Stimulated activated CD4-positive, alpha-beta T cell treated with anti-CD3 and anti-CD28 coated beads, Interleukin-1b, Interleukin-23, amount 100 ng/mL, for 24 hours (primary cell): Measurements from ENCODE around the gene PROC.
"Not testable (repeated sequence)": the region's sequence is repeated elsewhere in the genome, so short reads cannot be mapped to it uniquely, and the experiment has no call there.

Source experiments
- DNase-seq, 4 experiments: peaks; one replicate each; pipeline ENCODE4 v3.0.0-alpha.2; 2020; ENCODE audit warnings: low read depth in 4 of 4, low spot score in 1 of 4

PROC gene

GRCh38 chr2:127394492-127394891 is 23.7 kb upstream of the PROC start:
- DNase-seq, result no peak

- DNase-seq, result no peak
Measured at GRCh38 chr2:127397568-127398238, 20.5 kb upstream of the PROC start.

- DNase-seq, result no peak
Measured at GRCh38 chr2:127398239-127398590, 20.0 kb upstream of the PROC start.

GRCh38 chr2:127400533-127400896 is 17.7 kb upstream of the PROC start:
- DNase-seq, result no peak

GRCh38 chr2:127400897-127401756 is 17.1 kb upstream of the PROC start:
- no peak for DNase-seq

GRCh38 chr2:127401757-127402695 is 16.2 kb upstream of the PROC start:
- DNase-seq, result no peak

- DNase-seq, result no peak
Measured at GRCh38 chr2:127403460-127403859, 14.8 kb upstream of the PROC start.

GRCh38 chr2:127404466-127405254 is 13.6 kb upstream of the PROC start:
- no peak for DNase-seq

- DNase-seq, result no peak
Measured at GRCh38 chr2:127405255-127405610, 13.0 kb upstream of the PROC start.

- no peak for DNase-seq
Measured at GRCh38 chr2:127406454-127406853, 11.8 kb upstream of the PROC start.

- no peak for DNase-seq
Measured at GRCh38 chr2:127407091-127407490, 11.1 kb upstream of the PROC start.

- DNase-seq, result no peak
Measured at GRCh38 chr2:127407661-127408003, 10.6 kb upstream of the PROC start.

- DNase-seq, result peak; percentile 74 to 88 (median 78)
Measured at GRCh38 chr2:127408004-127408806, 10.0 kb upstream of the PROC start.

- DNase-seq, result no peak
Measured at GRCh38 chr2:127408807-127409099, 9.5 kb upstream of the PROC start.

- not testable (repeated sequence) for DNase-seq
Measured at GRCh38 chr2:127409716-127410115, 8.5 kb upstream of the PROC start.

GRCh38 chr2:127410871-127411652 is 7.2 kb upstream of the PROC start:
- no peak for DNase-seq

GRCh38 chr2:127411653-127412369 is 6.4 kb upstream of the PROC start:
- DNase-seq, result no peak

- no peak for DNase-seq
Measured at GRCh38 chr2:127413200-127413599, 5.0 kb upstream of the PROC start.
